MM.1S (cell line): ENCODE data around the gene RFC1.
"Not testable (repeated sequence)": the region's sequence is repeated elsewhere in the genome, so short reads cannot be mapped to it uniquely, and the experiment has no call there.

ENCODE experiments used
- DNase-seq: peaks from one replicate; pipeline ENCODE4 v3.0.0-alpha.2; 2015
- H2AFZ ChIP-seq: fragments of 300-600 bp; sonication (generic); 2 replicates; pipeline ENCODE4 v1.6.0; 2016; ENCODE audit warnings: antibody characterized with exemption, low read length
- H3F3A ChIP-seq: fragments of 300-600 bp; sonication (generic); 2 replicates; pipeline ENCODE4 v1.6.1; 2016; ENCODE audit warnings: mild to moderate bottlenecking, antibody characterized with exemption, low read length, moderate library complexity, mixed read lengths; ENCODE audit not compliant: insufficient read depth
- H3K27ac ChIP-seq: fragments of 300-600 bp; sonication (generic); 2 replicates; pipeline ENCODE4 v1.5.1; 2016; ENCODE audit warnings: mild to moderate bottlenecking, low read length
- H3K27me3 ChIP-seq: fragments of 300-600 bp; sonication (generic); replicated peaks from 2 replicates; pipeline ENCODE4 v1.6.0; 2016; ENCODE audit warnings: low read length; ENCODE audit not compliant: insufficient read depth
- H3K36me3 ChIP-seq: fragments of 300-600 bp; sonication (generic); replicated peaks from 2 replicates; pipeline ENCODE4 v1.6.1; 2016; ENCODE audit warnings: mild to moderate bottlenecking, low read length, mixed read lengths; ENCODE audit not compliant: insufficient read depth
- H3K4me1 ChIP-seq: fragments of 300-600 bp; sonication (generic); 2 replicates; pipeline ENCODE4 v1.6.1; 2016; ENCODE audit warnings: low read length, mixed read lengths
- H3K4me2 ChIP-seq: fragments of 300-600 bp; sonication (generic); 2 replicates; pipeline ENCODE4 v1.6.0; 2016; ENCODE audit warnings: low read depth, low read length
- H3K4me3 ChIP-seq: fragments of 300-600 bp; sonication (generic); 2 replicates; pipeline ENCODE4 v1.5.1; 2016; ENCODE audit warnings: low read length, mixed read lengths
- H3K79me2 ChIP-seq: fragments of 300-600 bp; sonication (generic); 2 replicates; pipeline ENCODE4 v1.6.1; 2016; ENCODE audit warnings: mixed run types, low read length, mixed read lengths
- H3K9ac ChIP-seq: fragments of 300-600 bp; sonication (generic); 2 replicates; pipeline ENCODE4 v1.6.1; 2016; ENCODE audit warnings: low read length, mixed read lengths
- H3K9me2 ChIP-seq: fragments of 300-600 bp; sonication (generic); replicated peaks from 2 replicates; pipeline ENCODE4 v1.6.1; 2016; ENCODE audit warnings: mild to moderate bottlenecking, low read length, mixed read lengths; ENCODE audit not compliant: insufficient read depth
- H3K9me3 ChIP-seq: fragments of 300-600 bp; sonication (generic); replicated peaks from 2 replicates; pipeline ENCODE4 v1.6.1; 2016; ENCODE audit warnings: mild to moderate bottlenecking, low read length, mixed read lengths; ENCODE audit not compliant: insufficient read depth
- H4K20me1 ChIP-seq: fragments of 300-600 bp; sonication (generic); 2 replicates; pipeline ENCODE4 v1.6.1; 2016; ENCODE audit warnings: mild to moderate bottlenecking, low read length, moderate library complexity, mixed read lengths; ENCODE audit not compliant: insufficient read depth
- EZH2 ChIP-seq: fragments of 300-600 bp; sonication (generic); optimal IDR thresholded peaks from 2 replicates; pipeline ENCODE3; 2017; ENCODE audit warnings: low read depth, mild to moderate bottlenecking, antibody characterized with exemption, low read length, mixed read lengths
- EZH2phosphoT487 ChIP-seq: fragments of 300-600 bp; sonication (generic); IDR thresholded peaks from 2 replicates; pipeline ENCODE4 v1.6.1; 2018; ENCODE audit warnings: antibody characterized with exemption, low read length
- TF ChIP-seq, protein P1 (sequence below): fragments of 300-600 bp; sonication (generic); IDR thresholded peaks from 2 replicates; pipeline ENCODE4 v1.5.1; 2016; ENCODE audit warnings: antibody characterized with exemption, low read length, mixed read lengths

The RFC1 gene

GRCh38 chr4:39407584-39407885, 41.4 kb upstream of the RFC1 start:
- no peak for DNase-seq
- no peaks in the 10 kb centered on the region for H3K9me2 ChIP-seq
- no peak overlapping the region for H2AFZ ChIP-seq
- no peaks in the 10 kb centered on the region for H3K36me3 ChIP-seq
- no peaks in the 10 kb centered on the region for H3F3A ChIP-seq
- H3K27ac ChIP-seq: no peak overlapping the region
- no peaks in the 10 kb centered on the region for H4K20me1 ChIP-seq
- H3K27me3 ChIP-seq: no peaks in the 10 kb centered on the region
- no peak overlapping the region for H3K4me3 ChIP-seq
- no peak for TF ChIP-seq EZH2
- TF ChIP-seq EZH2phosphoT487: no peak
- TF ChIP-seq, protein P1, sequence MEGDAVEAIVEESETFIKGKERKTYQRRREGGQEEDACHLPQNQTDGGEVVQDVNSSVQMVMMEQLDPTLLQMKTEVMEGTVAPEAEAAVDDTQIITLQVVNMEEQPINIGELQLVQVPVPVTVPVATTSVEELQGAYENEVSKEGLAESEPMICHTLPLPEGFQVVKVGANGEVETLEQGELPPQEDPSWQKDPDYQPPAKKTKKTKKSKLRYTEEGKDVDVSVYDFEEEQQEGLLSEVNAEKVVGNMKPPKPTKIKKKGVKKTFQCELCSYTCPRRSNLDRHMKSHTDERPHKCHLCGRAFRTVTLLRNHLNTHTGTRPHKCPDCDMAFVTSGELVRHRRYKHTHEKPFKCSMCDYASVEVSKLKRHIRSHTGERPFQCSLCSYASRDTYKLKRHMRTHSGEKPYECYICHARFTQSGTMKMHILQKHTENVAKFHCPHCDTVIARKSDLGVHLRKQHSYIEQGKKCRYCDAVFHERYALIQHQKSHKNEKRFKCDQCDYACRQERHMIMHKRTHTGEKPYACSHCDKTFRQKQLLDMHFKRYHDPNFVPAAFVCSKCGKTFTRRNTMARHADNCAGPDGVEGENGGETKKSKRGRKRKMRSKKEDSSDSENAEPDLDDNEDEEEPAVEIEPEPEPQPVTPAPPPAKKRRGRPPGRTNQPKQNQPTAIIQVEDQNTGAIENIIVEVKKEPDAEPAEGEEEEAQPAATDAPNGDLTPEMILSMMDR: no peak
- H3K9me3 ChIP-seq: no peaks in the 10 kb centered on the region
- no peak overlapping the region for H3K4me2 ChIP-seq
- H3K4me1 ChIP-seq: no peaks in the 10 kb centered on the region
- no peak overlapping the region for H3K9ac ChIP-seq
- H3K79me2 ChIP-seq: no peaks in the 10 kb centered on the region

DNA sequence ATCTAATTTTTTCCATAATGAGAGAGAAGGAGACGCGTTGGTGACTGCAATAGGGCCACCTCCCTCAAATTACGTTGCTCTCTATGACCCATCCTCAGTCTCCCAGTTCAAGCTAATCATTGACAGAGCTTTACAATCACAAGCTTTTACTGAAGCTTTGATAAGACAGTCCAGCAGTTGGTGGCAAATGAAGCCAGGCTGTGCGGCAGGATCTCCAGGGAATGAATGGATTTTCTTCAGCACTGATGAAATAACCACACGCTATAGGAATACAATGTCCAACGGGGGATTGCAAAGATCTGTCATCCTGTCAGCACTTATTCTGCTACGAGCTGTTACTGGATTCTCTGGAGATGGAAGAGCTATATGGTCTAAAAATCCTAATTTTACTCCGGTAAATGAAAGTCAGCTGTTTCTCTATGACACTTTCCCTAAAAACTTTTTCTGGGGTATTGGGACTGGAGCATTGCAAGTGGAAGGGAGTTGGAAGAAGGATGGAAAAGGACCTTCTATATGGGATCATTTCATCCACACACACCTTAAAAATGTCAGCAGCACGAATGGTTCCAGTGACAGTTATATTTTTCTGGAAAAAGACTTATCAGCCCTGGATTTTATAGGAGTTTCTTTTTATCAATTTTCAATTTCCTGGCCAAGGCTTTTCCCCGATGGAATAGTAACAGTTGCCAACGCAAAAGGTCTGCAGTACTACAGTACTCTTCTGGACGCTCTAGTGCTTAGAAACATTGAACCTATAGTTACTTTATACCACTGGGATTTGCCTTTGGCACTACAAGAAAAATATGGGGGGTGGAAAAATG, 40.8 kb upstream of the RFC1 start, which contains the start of gene KLB:
TSS of gene KLB (plus strand) at position 168 of the 821 bp plus-strand sequence. CDS start at position 188, 20 bp downstream.
- no peak for DNase-seq
- Histone ChIP-seq H3K9me2 (no peaks in the 10 kb centered on the region), H2AFZ (no peak within 1 kb of the TSS), H3K4me3 (no peak within 1 kb of the TSS), H4K20me1 (no peaks in the 10 kb centered on the region), H3K4me2 (no peak within 1 kb of the TSS), H3K36me3 (no peaks in the 10 kb centered on the region), H3K4me1 (no peaks in the 10 kb centered on the region), H3K9me3 (no peaks in the 10 kb centered on the region), H3K27me3 (no peaks in the 10 kb centered on the region), H3F3A (no peaks in the 10 kb centered on the region), H3K27ac (no peak within 1 kb of the TSS), H3K79me2 (no peaks in the 10 kb centered on the region), H3K9ac (no peak within 1 kb of the TSS)
- TF ChIP-seq EZH2: no peak
- TF ChIP-seq, protein P1: no peak
- no peak for TF ChIP-seq EZH2phosphoT487

- H3K4me2 ChIP-seq, H3K4me1 ChIP-seq, H3K9me2 ChIP-seq, H3K9ac ChIP-seq, H3K79me2 ChIP-seq, H2AFZ ChIP-seq, H3K27me3 ChIP-seq, H4K20me1 ChIP-seq, H3K9me3 ChIP-seq, H3K36me3 ChIP-seq, H3K27ac ChIP-seq, DNase-seq, H3F3A ChIP-seq, H3K4me3 ChIP-seq: not testable (repeated sequence)
Measured at GRCh38 chr4:39401640-39402039, 35.5 kb upstream of the RFC1 start.

DNA sequence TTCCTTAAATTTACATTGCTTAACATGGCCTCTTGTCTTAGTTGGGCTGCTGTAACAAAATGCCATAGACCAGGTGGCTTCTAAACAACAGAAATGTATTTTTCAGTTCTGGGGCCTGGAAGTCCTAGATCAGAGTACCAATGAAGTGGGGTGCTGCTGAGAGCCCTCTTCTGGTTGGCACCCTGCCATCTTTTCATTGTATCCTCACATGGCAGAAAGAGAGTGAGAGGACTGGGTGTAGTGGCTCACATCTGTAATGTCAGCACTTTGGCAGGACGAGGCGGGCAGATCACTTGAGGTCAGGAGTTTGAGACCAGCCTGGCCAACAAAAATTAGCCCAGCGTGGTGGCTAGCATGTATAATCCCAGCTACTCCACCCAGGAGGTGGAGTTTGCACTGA, 28.5 kb upstream of the RFC1 start:
- no peak overlapping the region for H3K27ac ChIP-seq
- H3K4me3 ChIP-seq: no peak overlapping the region
- no peak for DNase-seq
- TF ChIP-seq EZH2phosphoT487: no peak
- TF ChIP-seq, protein P1: no peak
- no peak for TF ChIP-seq EZH2
- H3F3A ChIP-seq: no peaks in the 10 kb centered on the region
- H3K9ac ChIP-seq: no peak overlapping the region
- no peaks in the 10 kb centered on the region for H3K79me2 ChIP-seq
- H3K36me3 ChIP-seq: no peaks in the 10 kb centered on the region
- H3K9me3 ChIP-seq: no peaks in the 10 kb centered on the region
- no peaks in the 10 kb centered on the region for H3K4me1 ChIP-seq
- no peaks in the 10 kb centered on the region for H3K27me3 ChIP-seq
- no peaks in the 10 kb centered on the region for H3K9me2 ChIP-seq
- no peak overlapping the region for H2AFZ ChIP-seq
- H4K20me1 ChIP-seq: no peaks in the 10 kb centered on the region
- no peak overlapping the region for H3K4me2 ChIP-seq
